Mammary epithelial cell (primary cell): ENCODE data around the gene TUBB1.

Experiments used
- CTCF ChIP-seq, 2 donors: IDR thresholded peaks in 1 of 2; conservative IDR thresholded peaks in 1 of 2; 2 replicates each; pipeline ENCODE4 v1.5.1; 2011 to 2012; ENCODE audit warnings: inconsistent platforms in 2 of 2, low read length in 2 of 2, mild to moderate bottlenecking in 2 of 2, control low read depth in 1 of 2, low read depth in 1 of 2; ENCODE audit not compliant: insufficient read depth in 1 of 2; ENCODE audit errors: extremely low read depth in 1 of 2
- EZH2 ChIP-seq: IDR thresholded peaks from 2 replicates; pipeline ENCODE4 v1.6.1; 2012; ENCODE audit warnings: low read length, inconsistent platforms, borderline replicate concordance

DNA sequence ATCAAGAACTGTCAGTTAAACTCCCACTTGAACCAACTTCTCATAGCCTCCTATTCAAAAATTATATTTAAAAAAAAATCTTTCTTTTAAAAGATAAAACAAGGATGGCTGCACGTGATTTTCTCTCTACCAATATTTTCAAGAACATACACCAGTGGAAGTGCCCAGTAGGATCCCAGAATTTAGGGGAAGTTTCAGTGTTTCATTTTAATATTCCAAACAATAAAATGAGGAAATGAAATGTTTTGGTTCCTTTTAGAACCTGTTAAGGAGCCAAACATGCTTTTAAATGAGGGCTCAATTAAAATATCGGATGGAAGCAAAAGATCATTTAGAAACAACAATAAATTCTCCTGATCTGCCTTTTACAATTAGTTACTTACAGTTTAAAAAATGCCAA is 49.8 kb downstream of the TUBB1 start:
- no peak for TF ChIP-seq CTCF (conservative IDR thresholded peaks at IDR 0.05 in 1 of 2, IDR thresholded peaks at IDR 0.05 in 1 of 2; ENCODE audit: extremely low read depth in 1 of 2, insufficient read depth in 1 of 2, low read depth in 1 of 2, low read length in 2 of 2)
- no peak for TF ChIP-seq EZH2
